NB4 (cell line): ENCODE results near the gene TGFBR1.

Experiments used
- DNase-seq: peaks from one replicate; pipeline ENCODE4 v3.0.0; 2010; ENCODE audit warnings: low read depth
- H3K4me3 ChIP-seq: one replicate; pipeline ENCODE4 v1.5.1; 2011; ENCODE audit warnings: mild to moderate bottlenecking, low read depth, low read length, moderate library complexity
- CTCF ChIP-seq: IDR thresholded peaks from one replicate; pipeline ENCODE4 v1.5.1; 2012; ENCODE audit warnings: low read depth, low read length
- MYC ChIP-seq: IDR thresholded peaks from 2 replicates; pipeline ENCODE4 v1.6.1; 2011; ENCODE audit warnings: low read depth, low read length
- POLR2A ChIP-seq: IDR thresholded peaks from 2 replicates; pipeline ENCODE4 v1.6.1; 2011; ENCODE audit warnings: mild to moderate bottlenecking; ENCODE audit not compliant: insufficient read length; ENCODE audit errors: extremely low read depth
- TF ChIP-seq, protein P1 (sequence below): IDR thresholded peaks from 2 replicates; pipeline ENCODE4 v1.6.1; 2011; ENCODE audit warnings: low read depth, low read length

TGFBR1 gene

GRCh38 chr9:99126312-99126711, 21.4 kb downstream of the TGFBR1 start:
- TF ChIP-seq POLR2A (no peak), MYC (no peak), CTCF (no peak)
- TF ChIP-seq, protein P1, sequence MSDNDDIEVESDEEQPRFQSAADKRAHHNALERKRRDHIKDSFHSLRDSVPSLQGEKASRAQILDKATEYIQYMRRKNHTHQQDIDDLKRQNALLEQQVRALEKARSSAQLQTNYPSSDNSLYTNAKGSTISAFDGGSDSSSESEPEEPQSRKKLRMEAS, result no peak
- H3K4me3 ChIP-seq, result no peak overlapping the region
- DNase-seq, result no peak

DNA sequence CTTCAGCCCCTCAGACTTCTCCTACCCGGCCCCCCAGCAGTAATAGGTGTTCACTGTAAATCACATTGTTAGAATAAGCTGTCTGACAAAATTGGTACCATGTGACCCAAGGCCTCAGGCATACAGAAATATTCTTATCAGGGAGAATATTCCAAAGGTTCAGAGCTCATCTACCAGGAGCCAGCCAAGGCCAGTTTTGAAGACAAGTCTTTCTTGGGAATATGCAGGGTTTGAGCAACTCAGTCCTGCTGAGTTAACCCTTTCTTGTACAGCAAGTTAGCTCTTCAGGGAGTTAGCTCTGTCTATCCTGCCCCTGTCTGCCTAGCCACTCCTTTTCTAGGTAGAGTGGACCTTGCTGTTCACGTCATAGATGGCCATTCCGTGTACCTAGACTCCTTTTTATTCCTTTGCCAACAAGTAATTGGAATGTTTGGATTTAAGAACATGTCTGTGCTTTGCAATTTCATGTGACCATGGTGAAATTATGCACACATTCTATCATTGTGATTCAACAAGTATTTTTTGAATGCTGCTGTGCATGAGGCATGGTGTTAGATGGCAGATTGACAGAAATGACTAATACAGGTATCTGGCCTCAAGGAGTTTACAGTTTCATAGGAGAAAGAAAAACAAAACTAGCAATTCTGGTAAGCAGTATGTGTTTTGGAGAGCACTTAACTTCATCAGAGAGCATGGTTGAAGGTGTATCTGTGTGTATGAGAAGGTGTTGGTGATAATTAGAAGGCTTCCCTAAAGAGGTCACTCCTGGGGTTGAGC, 22.6 kb downstream of the TGFBR1 start:
- DNase-seq, result no peak
- no peak overlapping the region for H3K4me3 ChIP-seq
- TF ChIP-seq MYC (no peak), POLR2A (no peak), CTCF (no peak)
- TF ChIP-seq, protein P1, result no peak

DNA sequence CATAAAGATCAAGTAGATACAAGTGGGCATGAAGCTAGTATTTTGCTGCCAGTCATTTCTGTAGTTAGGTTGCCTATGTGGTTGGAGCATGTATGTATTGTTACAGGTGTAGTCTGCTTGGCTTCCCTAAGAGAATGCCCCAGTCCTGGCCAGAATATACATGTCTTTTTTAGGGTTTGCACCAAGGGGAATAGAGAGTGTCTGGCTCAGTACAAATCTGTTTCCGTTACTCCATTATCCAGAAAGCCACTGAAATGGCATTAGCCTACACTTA, 23.2 kb downstream of the TGFBR1 start:
- no peak overlapping the region for H3K4me3 ChIP-seq
- TF ChIP-seq, protein P1, result no peak
- TF ChIP-seq POLR2A (no peak), MYC (no peak), CTCF (no peak)
- no peak for DNase-seq

DNA sequence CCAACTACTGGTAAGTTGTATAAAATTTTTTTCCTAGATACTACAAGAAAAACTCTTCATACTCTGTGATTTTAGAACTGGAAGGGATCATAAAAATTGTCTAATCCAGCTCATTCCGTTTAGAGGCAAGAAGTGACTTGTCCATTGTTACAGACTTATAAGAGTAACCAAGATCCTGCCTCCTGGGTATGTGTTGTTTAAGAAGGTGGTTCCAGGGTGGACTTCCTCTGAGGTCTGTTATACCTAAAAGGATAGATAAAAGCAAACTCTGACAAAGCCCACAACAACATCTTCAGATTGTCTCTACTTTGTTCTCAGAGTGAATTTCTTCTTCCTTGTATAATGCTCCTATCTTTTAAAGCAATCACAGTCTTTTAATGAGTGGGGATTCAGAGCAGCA, 24.2 kb downstream of the TGFBR1 start:
- no peak overlapping the region for H3K4me3 ChIP-seq
- DNase-seq, result no peak
- no peak for TF ChIP-seq POLR2A
- TF ChIP-seq, protein P1, result no peak

- H3K4me3 ChIP-seq, result no peak overlapping the region
- TF ChIP-seq CTCF, result no peak
- no peak for TF ChIP-seq MYC
- TF ChIP-seq, protein P1, result no peak
- peak; percentile 48 for DNase-seq
These were observed 25.2 kb downstream of the TGFBR1 start for GRCh38 chr9:99130069-99130468.

DNA sequence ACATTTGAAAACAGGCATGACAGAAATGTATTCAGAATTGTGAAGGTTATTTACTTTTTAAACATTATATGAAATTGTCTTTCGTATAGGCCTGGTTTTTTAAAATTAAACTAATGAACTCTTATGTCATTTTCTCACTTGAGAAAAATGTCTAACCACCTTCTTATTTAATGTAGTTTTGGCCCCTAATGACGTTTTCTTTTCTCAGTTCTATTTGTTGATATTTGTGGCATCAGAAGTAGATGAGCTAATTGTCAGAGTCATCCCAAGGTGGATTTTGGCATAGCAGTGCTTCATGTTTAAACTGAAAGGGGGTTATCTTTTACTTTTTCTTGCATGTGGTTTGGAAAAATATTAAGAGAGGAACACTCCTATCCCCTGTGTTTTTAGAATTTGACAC, 28.2 kb downstream of the TGFBR1 start:
- no peak for DNase-seq
- no peak overlapping the region for H3K4me3 ChIP-seq
- no peak for TF ChIP-seq MYC
- no peak for TF ChIP-seq POLR2A
- TF ChIP-seq CTCF, result no peak
- TF ChIP-seq, protein P1, result no peak
